WI38 (cell line): Measurements from ENCODE around the gene RNH1.

Experiments used
- H3K4me3 ChIP-seq: 2 replicates; pipeline ENCODE4 v1.5.1; 2011; ENCODE audit warnings: low read depth, mild to moderate bottlenecking, control low read depth, low read length
- CTCF ChIP-seq: IDR thresholded peaks from 2 replicates; pipeline ENCODE4 v1.5.1; 2012; ENCODE audit warnings: low read depth, mild to moderate bottlenecking, control low read depth, low read length

The RNH1 gene

GRCh38 chr11:474914-475506, 32.0 kb downstream of the RNH1 start:
- no peak for TF ChIP-seq CTCF
- no peak overlapping the region for H3K4me3 ChIP-seq

GRCh38 chr11:473962-474785, 32.9 kb downstream of the RNH1 start:
- no peak overlapping the region for H3K4me3 ChIP-seq
- no peak for TF ChIP-seq CTCF

GRCh38 chr11:473415-473814, 33.6 kb downstream of the RNH1 start:
- no peak overlapping the region for H3K4me3 ChIP-seq
- no peak for TF ChIP-seq CTCF

- no peak overlapping the region for H3K4me3 ChIP-seq
- no peak for TF ChIP-seq CTCF
These were observed 34.2 kb downstream of the RNH1 start for GRCh38 chr11:472816-473215.

- TF ChIP-seq CTCF = no peak
- H3K4me3 ChIP-seq = no peak overlapping the region
These were observed 34.8 kb downstream of the RNH1 start for GRCh38 chr11:472272-472671.

GRCh38 chr11:471468-472145, 35.4 kb downstream of the RNH1 start:
- no peak for TF ChIP-seq CTCF
- H3K4me3 ChIP-seq = no peak overlapping the region
